GM21423 (cell line): ENCODE results near the gene RPL7A.
"Not testable (repeated sequence)": the region's sequence is repeated elsewhere in the genome, so short reads cannot be mapped to it uniquely, and the experiment has no call there.

Experiments used
- ATAC-seq: cut with Tn5 transposase; IDR thresholded peaks from one replicate; pipeline ENCODE4 v1.9.1; 2021; ENCODE audit warnings: mild to moderate bottlenecking, moderate library complexity; ENCODE audit not compliant: unreplicated experiment

RPL7A gene

GRCh38 chr9:133366435-133366834, 18.4 kb downstream of the RPL7A start:
- ATAC-seq, result no peak

- no peak for ATAC-seq
Measured at GRCh38 chr9:133367221-133367620, 19.2 kb downstream of the RPL7A start.

- ATAC-seq, result no peak
Measured at GRCh38 chr9:133367778-133368177, 19.8 kb downstream of the RPL7A start.

DNA sequence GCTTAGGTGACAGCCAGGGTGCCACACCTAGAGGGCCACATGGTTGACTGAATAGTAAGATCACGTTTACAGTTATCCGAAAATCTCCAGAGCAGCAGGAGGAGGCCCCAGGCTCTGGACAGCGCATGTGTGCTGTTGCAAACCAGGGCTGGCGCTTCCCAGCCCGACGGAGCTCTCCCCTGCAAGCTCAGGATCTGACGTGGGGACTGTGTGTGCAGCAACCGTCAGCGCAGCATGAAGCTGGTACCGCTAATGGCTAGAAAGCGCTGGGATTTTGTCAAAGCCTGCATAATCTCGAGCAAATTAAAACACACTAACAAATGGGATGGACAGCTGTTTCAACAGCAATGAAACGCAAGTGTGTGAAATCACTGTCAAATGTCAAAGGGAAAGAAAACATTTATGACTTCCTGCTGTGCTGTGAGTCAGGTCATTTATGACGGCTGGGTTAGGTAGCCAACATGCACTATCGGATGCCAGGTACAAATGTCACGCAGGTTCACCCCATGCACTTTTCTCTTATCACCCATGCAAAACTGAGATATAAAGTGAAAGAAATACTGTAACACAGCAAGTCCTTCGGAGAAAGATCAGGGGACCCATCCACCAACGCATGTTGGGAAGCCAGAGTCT, 20.3 kb downstream of the RPL7A start:
- no peak for ATAC-seq

GRCh38 chr9:133369422-133369821, 21.4 kb downstream of the RPL7A start:
- ATAC-seq, result no peak

GRCh38 chr9:133369933-133370332, 21.9 kb downstream of the RPL7A start:
- ATAC-seq, result no peak

DNA sequence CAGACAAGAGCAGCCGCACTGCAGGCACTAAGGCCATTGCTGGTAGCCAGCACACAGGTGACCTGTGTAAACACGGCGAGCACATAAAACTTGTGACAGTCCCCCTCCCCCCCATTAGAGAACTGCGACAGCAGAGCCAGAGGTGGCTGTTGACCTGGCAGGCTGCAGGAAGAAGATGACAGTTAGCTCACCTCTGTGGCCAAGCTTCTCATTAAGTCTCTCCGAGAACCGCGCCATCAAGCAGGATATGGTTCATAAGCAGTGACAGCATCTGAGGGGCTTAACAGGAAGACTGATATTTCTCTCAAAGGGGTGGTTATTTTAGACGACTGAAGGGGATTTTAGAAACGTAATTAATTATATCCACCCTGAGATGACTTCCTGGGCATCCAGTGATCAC, 22.7 kb downstream of the RPL7A start:
- ATAC-seq, result no peak

DNA sequence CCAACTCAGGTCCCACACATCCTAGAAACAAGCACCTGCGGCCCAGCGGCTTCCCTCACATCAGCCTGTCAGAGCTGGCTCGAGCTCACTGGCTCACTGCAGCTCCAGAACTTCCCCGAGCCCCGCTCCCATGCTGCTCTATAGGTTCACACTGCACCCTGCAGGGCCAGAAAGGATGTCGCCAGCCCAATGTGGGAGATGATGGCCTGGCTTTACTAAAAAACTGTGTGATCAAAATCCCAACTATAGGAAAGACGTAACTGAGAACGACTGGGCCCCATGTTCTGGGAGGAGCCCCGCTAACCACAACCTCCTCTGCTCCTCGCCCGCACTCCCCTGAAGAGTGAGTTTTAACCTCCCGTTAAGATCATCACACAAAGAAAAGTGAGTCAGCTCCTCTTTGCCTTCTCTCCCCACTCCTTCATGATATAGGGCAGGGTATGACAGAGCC, 23.3 kb downstream of the RPL7A start:
- ATAC-seq, result no peak

DNA sequence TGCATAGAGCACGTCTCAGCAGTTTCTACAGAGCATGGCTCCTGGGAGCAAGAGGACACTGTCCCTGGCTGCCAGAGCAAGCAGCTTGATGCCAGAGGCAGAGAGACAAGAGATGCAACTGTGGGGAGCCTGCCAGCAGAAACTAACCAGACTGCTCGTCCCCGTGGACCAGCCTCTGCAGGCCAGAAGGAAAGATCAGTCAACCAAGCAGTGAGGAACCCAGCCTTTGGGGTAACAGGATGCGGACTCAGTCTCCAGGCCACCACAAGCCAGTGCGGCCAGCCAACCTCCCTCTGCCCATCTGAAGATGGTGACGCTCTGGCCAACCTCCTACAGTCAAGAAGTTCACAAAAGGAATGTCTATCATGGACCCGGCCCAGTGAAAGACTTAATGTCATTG, 24.1 kb downstream of the RPL7A start:
- ATAC-seq, result no peak

GRCh38 chr9:133374612-133375115, 26.6 kb downstream of the RPL7A start:
- ATAC-seq, result no peak

GRCh38 chr9:133375116-133375723, 27.2 kb downstream of the RPL7A start:
- peak; percentile 7 for ATAC-seq

GRCh38 chr9:133375724-133376654, 28.0 kb downstream of the RPL7A start, which contains the start of the genes STKLD1 and SURF4:
Gene STKLD1, plus strand, starts transcription at chr9:133376366. Its CDS starts 108 bp downstream, at chr9:133376474.
Gene SURF4, minus strand, starts transcription at chr9:133376060. Its CDS starts 91 bp downstream, at chr9:133375969.
- ATAC-seq, result peak; percentile 88

DNA sequence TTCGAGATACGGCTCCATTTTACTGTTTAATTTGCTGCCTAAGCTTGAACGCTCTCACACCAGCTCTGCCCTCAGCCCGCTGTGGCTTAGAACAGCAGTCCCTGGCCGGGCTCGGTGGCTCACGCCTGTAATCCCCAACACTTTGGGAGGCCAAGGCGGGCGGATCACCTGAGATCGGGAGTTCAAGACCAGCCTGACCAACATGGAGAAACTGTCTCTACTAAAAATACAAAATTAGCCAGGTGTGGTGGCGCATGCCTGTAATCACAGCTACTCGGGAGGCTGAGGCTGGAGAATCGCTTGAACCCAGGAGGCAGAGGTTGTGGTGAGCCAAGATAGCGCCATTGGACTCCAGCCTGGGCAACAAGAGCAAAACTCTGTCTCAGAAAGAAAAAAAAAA, 29.3 kb downstream of the RPL7A start:
- not testable (repeated sequence) for ATAC-seq

- no peak for ATAC-seq
Measured at GRCh38 chr9:133377721-133378216, 29.8 kb downstream of the RPL7A start.

GRCh38 chr9:133378408-133378962, 30.5 kb downstream of the RPL7A start:
- ATAC-seq, result no peak

GRCh38 chr9:133379153-133380086, 31.4 kb downstream of the RPL7A start:
- no peak for ATAC-seq

- ATAC-seq, result no peak
Measured at GRCh38 chr9:133380734-133381133, 32.7 kb downstream of the RPL7A start.

DNA sequence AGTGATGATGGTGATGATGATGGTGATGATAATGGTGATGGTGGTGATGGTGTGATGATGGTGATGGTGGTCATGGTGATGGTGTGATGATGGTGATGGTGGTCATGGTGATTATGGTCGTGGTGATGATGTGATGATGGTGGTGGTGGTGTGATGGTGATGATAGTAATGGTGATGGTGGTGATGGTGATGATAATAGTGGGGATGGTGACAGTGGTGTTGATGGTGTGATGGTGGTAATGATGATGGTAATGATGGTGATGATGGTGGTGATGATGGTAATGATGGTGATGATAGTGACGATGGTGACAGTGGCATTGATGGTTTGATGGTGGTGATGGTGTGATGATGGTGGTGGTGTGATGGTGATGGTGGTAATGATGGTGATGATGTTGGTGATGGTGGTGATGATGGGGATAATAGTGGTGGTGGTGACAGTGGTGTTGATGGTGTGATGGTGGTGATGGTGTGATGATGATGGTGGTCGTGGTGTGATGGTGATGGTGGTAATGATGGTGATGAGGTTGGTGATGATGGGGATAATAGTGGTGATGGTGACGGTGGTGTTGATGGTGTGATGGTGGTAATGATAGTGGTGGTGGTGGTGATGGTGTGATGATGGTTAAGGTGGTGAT, 34.6 kb downstream of the RPL7A start:
- no peak for ATAC-seq

DNA sequence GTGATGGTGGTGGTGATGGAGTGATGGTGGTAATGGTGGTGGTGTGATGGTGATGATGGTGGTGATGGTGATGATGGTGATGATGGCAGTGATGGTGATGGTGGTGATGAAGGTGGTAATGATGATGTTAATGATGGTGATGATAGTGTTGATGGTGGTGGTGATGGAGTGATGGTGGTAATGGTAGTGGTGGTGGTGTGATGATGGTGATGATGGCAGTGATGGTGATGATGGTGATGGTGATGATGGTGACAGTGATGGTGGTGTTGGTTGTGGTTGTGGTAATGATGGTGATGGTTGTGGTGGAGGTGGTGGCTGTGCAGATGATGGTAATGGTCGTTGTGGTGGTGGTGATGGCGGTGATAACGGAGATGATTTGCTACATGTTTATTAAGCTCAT, 35.4 kb downstream of the RPL7A start:
- ATAC-seq, result no peak
